ENCODE data around the gene CRCP.

DNA sequence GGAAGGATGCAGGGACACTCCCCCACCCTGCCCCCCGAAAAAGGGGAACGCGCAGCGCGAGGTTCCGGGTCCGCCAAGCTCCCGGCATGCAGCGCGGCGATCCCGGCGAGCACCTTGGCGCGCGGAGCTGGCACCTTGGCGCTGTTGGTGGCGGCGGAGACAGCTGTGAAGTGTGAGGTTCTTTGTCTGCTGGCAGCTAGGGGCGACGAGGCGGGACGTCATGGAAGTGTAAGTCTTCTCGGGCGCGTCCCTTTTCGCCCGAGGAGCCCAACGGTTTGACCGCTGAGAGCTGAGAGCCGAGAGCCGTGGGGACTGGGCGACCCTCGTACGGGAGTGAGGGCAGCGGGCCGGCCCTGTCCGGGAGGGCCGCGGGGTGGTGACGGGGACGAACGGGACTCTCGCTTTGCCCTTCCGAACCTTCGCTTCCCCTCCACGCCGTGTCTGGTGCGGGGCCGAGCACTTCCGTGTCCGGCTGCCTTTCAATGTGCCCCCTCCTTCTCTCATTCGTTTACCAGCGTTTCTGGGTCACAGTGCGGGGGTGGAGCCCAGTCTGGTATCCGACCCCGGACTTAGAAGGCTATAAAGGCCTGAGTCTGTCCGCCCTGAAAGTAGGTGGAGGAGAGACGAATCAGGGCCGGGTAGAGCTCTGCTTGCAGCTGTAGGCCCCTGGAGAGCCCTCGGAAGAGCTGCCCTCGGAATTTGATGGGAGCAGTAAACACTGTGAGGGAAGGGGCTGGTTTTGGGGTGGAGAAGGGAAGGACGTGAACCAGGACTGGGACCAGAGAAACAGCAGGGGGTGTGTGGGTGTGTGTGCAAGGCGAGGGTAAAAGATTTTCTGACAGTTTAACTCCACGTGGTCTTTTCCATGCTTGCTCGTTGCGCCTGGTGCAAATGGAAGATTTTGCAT is at the start of gene CRCP:
- TF ChIP-seq, protein P1, sequence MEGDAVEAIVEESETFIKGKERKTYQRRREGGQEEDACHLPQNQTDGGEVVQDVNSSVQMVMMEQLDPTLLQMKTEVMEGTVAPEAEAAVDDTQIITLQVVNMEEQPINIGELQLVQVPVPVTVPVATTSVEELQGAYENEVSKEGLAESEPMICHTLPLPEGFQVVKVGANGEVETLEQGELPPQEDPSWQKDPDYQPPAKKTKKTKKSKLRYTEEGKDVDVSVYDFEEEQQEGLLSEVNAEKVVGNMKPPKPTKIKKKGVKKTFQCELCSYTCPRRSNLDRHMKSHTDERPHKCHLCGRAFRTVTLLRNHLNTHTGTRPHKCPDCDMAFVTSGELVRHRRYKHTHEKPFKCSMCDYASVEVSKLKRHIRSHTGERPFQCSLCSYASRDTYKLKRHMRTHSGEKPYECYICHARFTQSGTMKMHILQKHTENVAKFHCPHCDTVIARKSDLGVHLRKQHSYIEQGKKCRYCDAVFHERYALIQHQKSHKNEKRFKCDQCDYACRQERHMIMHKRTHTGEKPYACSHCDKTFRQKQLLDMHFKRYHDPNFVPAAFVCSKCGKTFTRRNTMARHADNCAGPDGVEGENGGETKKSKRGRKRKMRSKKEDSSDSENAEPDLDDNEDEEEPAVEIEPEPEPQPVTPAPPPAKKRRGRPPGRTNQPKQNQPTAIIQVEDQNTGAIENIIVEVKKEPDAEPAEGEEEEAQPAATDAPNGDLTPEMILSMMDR (IDR thresholded peaks at IDR 0.05 in 8 of 11, conservative IDR thresholded peaks at IDR 0.05 in 3 of 11), result peak in 7 of 11 experiments; percentile 4 to 24 (median 17)
- TF ChIP-seq POLR2A (IDR thresholded peaks at IDR 0.05), result peak in 2 of 3 donors; percentile 38 to 39

Measured in spleen (tissue), 7 donors.